Endothelial cell of umbilical vein (primary cell): Measurements from ENCODE around the gene ORC1. TPM values are rescaled to one million over a fixed set of nuclear protein-coding genes. Genes with fewer than 3 reads are reported as not detected.

Source experiments
- BruUV-seq: library from RNA; stranded (reverse); fragments of 400-500 nt; replicated peaks from 2 replicates; lab custom pipeline; 2021; lab: Mats Ljungman, UMichigan
- CTCF ChIA-PET: fragments of 300-600, 350-600 bp; sonication (Branson Sonifier 250); formaldehyde crosslinking; loops from one replicate; lab custom pipeline; 2021; ENCODE audit warnings: antibody characterized with exemption, inconsistent platforms; lab: Charles Lee
- POLR2A ChIA-PET: fragments of 300-600, 350-600 bp; sonication (Branson Sonifier 250); formaldehyde crosslinking; loops from one replicate; lab custom pipeline; 2021; ENCODE audit warnings: antibody characterized with exemption, inconsistent platforms; lab: Charles Lee
- DNase-seq: peaks from one replicate; pipeline ENCODE4 v3.0.0-alpha.2; 2011; ENCODE audit warnings: low read depth, low spot score
- FAIRE-seq: peaks from 2 replicates; lab custom pipeline; 2011; peaks lifted over from hg19 to GRCh38; lab: Jason Lieb, UNC
- H2AFZ ChIP-seq: 2 replicates; pipeline ENCODE4 v1.6.0; 2012; ENCODE audit warnings: low read depth, low read length, control low read depth, inconsistent platforms
- H3K27ac ChIP-seq: 2 replicates; pipeline ENCODE4 v1.5.1; 2011; ENCODE audit warnings: low read depth, mild to moderate bottlenecking, control low read depth, low read length, moderate library complexity; ENCODE audit not compliant: insufficient read depth
- H3K27me3 ChIP-seq, 2 experiments: 2 replicates each; pipeline versions ENCODE4 v1.6.0 to v1.6.1; 2011; ENCODE audit warnings: low read length in 2 of 2, mixed read lengths in 1 of 2; ENCODE audit not compliant: control insufficient read depth in 2 of 2, insufficient read depth in 2 of 2
- H3K36me3 ChIP-seq, 2 experiments: 2 replicates in 1 of 2; 3 replicates in 1 of 2; pipeline ENCODE4 v1.5.1; 2011; ENCODE audit warnings: low read length in 2 of 2, mild to moderate bottlenecking in 1 of 2, moderate library complexity in 1 of 2; ENCODE audit not compliant: control insufficient read depth in 2 of 2, insufficient read depth in 2 of 2; ENCODE audit errors: extremely low read depth in 1 of 2
- H3K4me1 ChIP-seq: 3 replicates; pipeline ENCODE4 v1.5.1; 2011; ENCODE audit warnings: mild to moderate bottlenecking, low read length; ENCODE audit not compliant: control insufficient read depth, insufficient read depth; ENCODE audit errors: extremely low read depth
- H3K4me2 ChIP-seq: 2 replicates; pipeline ENCODE4 v1.6.1; 2011; ENCODE audit warnings: low read length, control low read depth, mixed read lengths; ENCODE audit not compliant: insufficient read depth
- H3K4me3 ChIP-seq, 3 experiments: fragments of 200-600 bp in 1 of 3; sonication (generic), shearing (Covaris generic) in 1 of 3; replicated peaks in 1 of 3; 2 replicates each; pipeline ENCODE4 v1.5.1; 2011 to 2016; ENCODE audit warnings: control low read depth in 3 of 3, low read length in 3 of 3, mild to moderate bottlenecking in 2 of 3, inconsistent platforms in 1 of 3, low read depth in 1 of 3, moderate library complexity in 1 of 3; ENCODE audit not compliant: insufficient read depth in 1 of 3
- H3K79me2 ChIP-seq: 2 replicates; pipeline ENCODE4 v1.6.0; 2012; ENCODE audit warnings: low read length, inconsistent platforms; ENCODE audit not compliant: control insufficient read depth, insufficient read depth
- H3K9ac ChIP-seq: replicated peaks from 2 replicates; pipeline ENCODE3; 2011; ENCODE audit warnings: low read length, control low read depth; ENCODE audit not compliant: insufficient read depth; ENCODE audit errors: extremely low read depth
- H3K9me1 ChIP-seq: replicated peaks from 3 replicates; pipeline ENCODE4 v1.6.0; 2011; ENCODE audit warnings: mild to moderate bottlenecking, low read length; ENCODE audit not compliant: control insufficient read depth, insufficient read depth; ENCODE audit errors: extremely low read depth
- H3K9me3 ChIP-seq: replicated peaks from 2 replicates; pipeline ENCODE4 v1.5.1; 2012; ENCODE audit warnings: low read length, inconsistent platforms; ENCODE audit not compliant: control insufficient read depth, insufficient read depth
- H4K20me1 ChIP-seq: replicated peaks from 2 replicates; pipeline ENCODE3; 2011; ENCODE audit warnings: mild to moderate bottlenecking, low read length; ENCODE audit not compliant: control insufficient read depth, insufficient read depth; ENCODE audit errors: extremely low read depth
- CTCF ChIP-seq, 2 donors: IDR thresholded peaks; 1 replicate in 1 of 2; 2 replicates in 1 of 2; pipeline ENCODE4 v1.5.1; 2011; ENCODE audit warnings: low read length in 2 of 2, mild to moderate bottlenecking in 2 of 2, moderate library complexity in 2 of 2, control low read depth in 1 of 2, inconsistent platforms in 1 of 2, low read depth in 1 of 2; ENCODE audit not compliant: insufficient read depth in 1 of 2; ENCODE audit errors: extremely low read depth in 1 of 2
- EZH2 ChIP-seq: IDR thresholded peaks from 2 replicates; pipeline ENCODE4 v1.6.1; 2012; ENCODE audit warnings: borderline replicate concordance, low read depth, mild to moderate bottlenecking, moderate library complexity, low read length, inconsistent platforms; ENCODE audit not compliant: severe bottlenecking
- FOS ChIP-seq: IDR thresholded peaks from 2 replicates; pipeline ENCODE4 v1.6.1; 2011; ENCODE audit warnings: mild to moderate bottlenecking, low read length, moderate library complexity, borderline replicate concordance; ENCODE audit not compliant: insufficient read depth
- JUN ChIP-seq: IDR thresholded peaks from 2 replicates; pipeline ENCODE4 v1.6.1; 2011; ENCODE audit warnings: borderline replicate concordance, low read depth; ENCODE audit not compliant: insufficient read length, insufficient read depth
- MAX ChIP-seq: IDR thresholded peaks from 2 replicates; pipeline ENCODE4 v1.6.1; 2011; ENCODE audit not compliant: insufficient read depth, insufficient read length
- MYC ChIP-seq: IDR thresholded peaks from one replicate; pipeline ENCODE4 v1.6.1; 2011; ENCODE audit warnings: mild to moderate bottlenecking, low read depth, low read length
- POLR2A ChIP-seq: IDR thresholded peaks from 2 replicates; pipeline ENCODE4 v1.6.1; 2012; ENCODE audit warnings: low read depth, mild to moderate bottlenecking, control low read depth, low read length
- POLR2AphosphoS5 ChIP-seq: IDR thresholded peaks from 2 replicates; pipeline ENCODE4 v1.6.1; 2012; ENCODE audit warnings: low read depth, mild to moderate bottlenecking, control low read depth, low read length, moderate library complexity; ENCODE audit not compliant: insufficient read depth
- dilution Hi-C: fragments of 300-500 bp; cut with MboI; formaldehyde crosslinking; loops from one replicate; pipeline ENCODE4 v1.15.0; 2019; ENCODE audit warnings: low sequenced_read_pairs; ENCODE audit not compliant: extremely low pct_ligation_motif_present
- intact Hi-C: fragments of 100-400 bp; cut with micrococcal nuclease; formaldehyde crosslinking; loops from one replicate; pipeline ENCODE4 v1.10.0; 2022
- polyA plus RNA-seq, 4 experiments: library from polyadenylated mRNA; depleted of rRNA in 3 of 4; stranded (reverse) in 3 of 4; unstranded in 1 of 4; fragments of >200 nt; gene quantifications; 2 replicates each; pipeline versions ENCODE4 v1.2.1 to v1.2.3, GENCODE V29; 2011 to 2012; ENCODE audit warnings: missing spikeins in 1 of 4
- total RNA-seq: library from RNA; stranded (reverse); gene quantifications from 2 replicates; pipeline ENCODE4 v1.2.3, GENCODE V29; 2021

ORC1 gene
- total and polyA plus RNA-seq, 2 donors (not counting 3 experiments of a cell fraction or from before 2014, with no cell fraction given) = 6.5 to 12.0 TPM

GRCh38 chr1:52365746-52366516, 38.3 kb downstream of the ORC1 start, which contains the start of gene CC2D1B:
CC2D1B (minus strand) TSS chr1:52366205; CDS start chr1:52364620, 1,585 bp downstream.
- Histone ChIP-seq H3K9me3 (no peaks in the 10 kb centered on the region), H3K27me3 (no peaks in the 10 kb centered on the region), H3K4me1 (peaks cover 11% of the 10 kb centered on the region), H3K9me1 (no peaks in the 10 kb centered on the region), H3K79me2 (peaks cover 26% of the 10 kb centered on the region), H3K9ac (peak within 1 kb of the TSS; percentile 93), H2AFZ (peak within 1 kb of the TSS; percentile 88), H3K36me3 (peaks cover 4 to 21% of the 10 kb centered on the region in 2 experiments), H3K27ac (peak within 1 kb of the TSS; percentile 86), H3K4me2 (peak within 1 kb of the TSS; percentile 77), H4K20me1 (no peaks in the 10 kb centered on the region), H3K4me3 (peak within 1 kb of the TSS; percentile 78 to 94 (median 93))
- peak; percentile 93 for FAIRE-seq
- BruUV-seq = no TSS peak
- ChIA-PET CTCF (interaction anchor here (0.6 to 2.2 kb wide), 8 partner anchors 12 to 755 kb away, joined by 3 to 8 read pairs (median 5); partner anchors contain the start of genes ORC1 and PRPF38A), POLR2A (no interaction called here)
- dilution Hi-C loops (no loop called here), intact Hi-C loops (loop anchor here (1.0 to 5.0 kb wide), 5 partner anchors 38 to 489 kb away; partner anchors contain the start of genes BTF3L4, NRDC, ORC1 and PRPF38A)
- DNase-seq = peak; percentile 99
- TF ChIP-seq MYC (peak; percentile 24), JUN (no peak), FOS (peak; percentile 6), MAX (peak; percentile 99), POLR2AphosphoS5 (peak; percentile 97), EZH2 (no peak), POLR2A (peak; percentile 94), CTCF (IDR thresholded peaks at IDR 0.05; ENCODE audit: extremely low read depth in 1 of 2, insufficient read depth in 1 of 2, low read depth in 1 of 2, low read length in 2 of 2) (peak; percentile 5 to 27)
